Left forelimb (tissue), 1 donor: ENCODE measurements around the gene VPS16.

ENCODE experiments used
- DNase-seq: peaks from one replicate; pipeline ENCODE4 v3.0.0-alpha.2; 2018; ENCODE audit warnings: low spot score

VPS16 gene

GRCh38 chr20:2835331-2835796, 5.2 kb upstream of the VPS16 start:
- no peak for DNase-seq

GRCh38 chr20:2836035-2836434, 4.5 kb upstream of the VPS16 start:
- no peak for DNase-seq

- no peak for DNase-seq
Observed at GRCh38 chr20:2837221-2837960, 3.2 kb upstream of the VPS16 start.

GRCh38 chr20:2838170-2838797, 2.3 kb upstream of the VPS16 start:
- no peak for DNase-seq

GRCh38 chr20:2838847-2839671, 1.5 kb upstream of the VPS16 start:
- DNase-seq: no peak

GRCh38 chr20:2839732-2840137, 810 bp upstream of the VPS16 start:
- DNase-seq: no peak

GRCh38 chr20:2840967-2841531, 504 bp downstream of the VPS16 start:
- DNase-seq: peak; percentile 87

- no peak for DNase-seq
Observed at GRCh38 chr20:2845607-2846006, 5.1 kb downstream of the VPS16 start.

- no peak for DNase-seq
Observed at GRCh38 chr20:2846698-2847097, 6.2 kb downstream of the VPS16 start.

- no peak for DNase-seq
Observed at GRCh38 chr20:2847802-2848201, 7.3 kb downstream of the VPS16 start.

GRCh38 chr20:2849529-2849928, 9.0 kb downstream of the VPS16 start:
- DNase-seq: no peak

GRCh38 chr20:2851086-2851485, 10.5 kb downstream of the VPS16 start:
- DNase-seq: no peak

- no peak for DNase-seq
Observed at GRCh38 chr20:2858591-2858990, 18.0 kb downstream of the VPS16 start.

- DNase-seq: no peak
Observed at GRCh38 chr20:2859330-2860121, 19.0 kb downstream of the VPS16 start.

- no peak for DNase-seq
Observed at GRCh38 chr20:2864626-2865025, 24.1 kb downstream of the VPS16 start.

- no peak for DNase-seq
Observed at GRCh38 chr20:2865101-2865500, 24.6 kb downstream of the VPS16 start.

- no peak for DNase-seq
Observed at GRCh38 chr20:2865630-2866029, 25.1 kb downstream of the VPS16 start.

- no peak for DNase-seq
Observed at GRCh38 chr20:2866236-2866635, 25.7 kb downstream of the VPS16 start.

- no peak for DNase-seq
Observed at GRCh38 chr20:2867081-2867864, 26.7 kb downstream of the VPS16 start.

- DNase-seq: no peak
Observed at GRCh38 chr20:2869381-2869780, 28.8 kb downstream of the VPS16 start.

- DNase-seq: no peak
Observed at GRCh38 chr20:2871111-2871465, 30.5 kb downstream of the VPS16 start.
